GM23248 (cell line): ENCODE measurements around the gene CKM.

Source experiments
- EZH2 ChIP-seq: fragments of 200-600 bp; sonication (generic); IDR thresholded peaks from 2 replicates; pipeline ENCODE4 v1.6.1; 2018; ENCODE audit warnings: antibody characterized with exemption, mild to moderate bottlenecking; ENCODE audit not compliant: insufficient read depth, poor library complexity, severe bottlenecking
- EZH2phosphoT487 ChIP-seq: fragments of 200-600 bp; sonication (generic); IDR thresholded peaks from 2 replicates; pipeline ENCODE4 v1.6.1; 2018; ENCODE audit warnings: antibody characterized with exemption, moderate library complexity, mild to moderate bottlenecking, low read depth; ENCODE audit not compliant: insufficient read depth

DNA sequence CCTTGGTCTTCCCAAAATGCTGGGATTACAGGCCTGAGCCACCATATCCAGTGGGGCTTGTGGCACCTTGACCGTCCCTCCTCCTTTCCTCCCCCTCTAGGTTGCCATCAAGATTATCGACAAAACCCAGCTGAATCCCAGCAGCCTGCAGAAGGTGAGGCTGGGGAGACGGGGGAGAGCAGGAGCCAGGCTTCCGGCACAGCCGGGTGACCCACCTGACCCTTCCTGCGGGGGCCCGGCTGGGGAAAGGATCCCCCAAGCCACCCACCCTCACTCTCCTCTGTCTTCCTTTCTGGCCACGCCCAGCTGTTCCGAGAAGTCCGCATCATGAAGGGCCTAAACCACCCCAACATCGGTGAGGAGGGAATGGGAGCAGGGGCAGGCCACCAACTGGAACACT, 59.7 kb downstream of the CKM start:
- TF ChIP-seq EZH2phosphoT487 (no peak), EZH2 (no peak)
